Measurements from ENCODE around the gene SIX3.

Gene SIX3

GRCh38 chr2:44944102-44944951, 2.8 kb downstream of the SIX3 start:
- DNase-seq, result no peak

- DNase-seq, result no peak
These were observed 3.6 kb downstream of the SIX3 start for GRCh38 chr2:44944952-44945612.

GRCh38 chr2:44945676-44946371, 4.3 kb downstream of the SIX3 start:
- DNase-seq, result no peak

- DNase-seq, result no peak
These were observed 5.0 kb downstream of the SIX3 start for GRCh38 chr2:44946372-44947027.

GRCh38 chr2:44947028-44947375, 5.5 kb downstream of the SIX3 start:
- DNase-seq, result no peak

GRCh38 chr2:44948565-44949328, 7.2 kb downstream of the SIX3 start:
- no peak for DNase-seq

GRCh38 chr2:44949329-44950151, 8.0 kb downstream of the SIX3 start:
- no peak for DNase-seq

GRCh38 chr2:44950646-44951045, 9.1 kb downstream of the SIX3 start:
- DNase-seq, result no peak

GRCh38 chr2:44951124-44951523, 9.6 kb downstream of the SIX3 start:
- no peak for DNase-seq

GRCh38 chr2:44951714-44952113, 10.2 kb downstream of the SIX3 start:
- no peak for DNase-seq

- no peak for DNase-seq
These were observed 10.8 kb downstream of the SIX3 start for GRCh38 chr2:44952143-44952805.

GRCh38 chr2:44952806-44953498, 11.4 kb downstream of the SIX3 start:
- no peak for DNase-seq

- DNase-seq, result no peak
These were observed 12.0 kb downstream of the SIX3 start for GRCh38 chr2:44953499-44953883.

- DNase-seq, result no peak
These were observed 13.0 kb downstream of the SIX3 start for GRCh38 chr2:44954447-44954888.

- no peak for DNase-seq
These were observed 13.5 kb downstream of the SIX3 start for GRCh38 chr2:44954889-44955592.

GRCh38 chr2:44955593-44956392, 14.3 kb downstream of the SIX3 start:
- peak; percentile 54 for DNase-seq

GRCh38 chr2:44956843-44957242, 15.3 kb downstream of the SIX3 start:
- DNase-seq, result no peak

- no peak for DNase-seq
These were observed 16.3 kb downstream of the SIX3 start for GRCh38 chr2:44957656-44958327.

Data from activated effector memory CD4-positive, alpha-beta T cell treated with Interleukin-2 at 50 U/mL for 16 hours (primary cell).